ENCODE measurements around the gene BSN.

BSN gene

DNA sequence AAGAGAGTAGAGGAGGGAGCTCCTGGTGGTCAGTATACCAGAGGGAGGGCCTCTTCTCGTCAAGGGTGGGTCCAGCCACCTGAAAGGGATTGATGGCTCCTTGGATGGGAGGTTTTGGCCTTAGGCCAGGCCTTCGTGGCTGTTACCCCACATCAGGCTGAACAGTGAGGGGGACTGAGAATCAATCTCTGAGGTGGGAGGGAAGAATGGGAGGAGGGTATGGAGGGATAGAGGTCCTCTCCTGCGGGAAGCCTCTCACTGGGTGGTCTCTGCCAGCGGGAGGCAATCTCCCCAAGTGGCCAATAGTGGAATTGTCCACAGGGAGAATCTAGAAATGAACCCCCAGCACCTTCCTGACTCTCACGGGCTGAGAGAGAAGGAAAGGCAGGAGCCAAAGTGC is 53.5 kb downstream of the BSN start:
- H3K4me3 ChIP-seq (ENCODE audit: control insufficient read depth, low read depth, low read length): no peak overlapping the region
- DNase-seq (ENCODE audit: low read depth): no peak
- TF ChIP-seq, protein P1, sequence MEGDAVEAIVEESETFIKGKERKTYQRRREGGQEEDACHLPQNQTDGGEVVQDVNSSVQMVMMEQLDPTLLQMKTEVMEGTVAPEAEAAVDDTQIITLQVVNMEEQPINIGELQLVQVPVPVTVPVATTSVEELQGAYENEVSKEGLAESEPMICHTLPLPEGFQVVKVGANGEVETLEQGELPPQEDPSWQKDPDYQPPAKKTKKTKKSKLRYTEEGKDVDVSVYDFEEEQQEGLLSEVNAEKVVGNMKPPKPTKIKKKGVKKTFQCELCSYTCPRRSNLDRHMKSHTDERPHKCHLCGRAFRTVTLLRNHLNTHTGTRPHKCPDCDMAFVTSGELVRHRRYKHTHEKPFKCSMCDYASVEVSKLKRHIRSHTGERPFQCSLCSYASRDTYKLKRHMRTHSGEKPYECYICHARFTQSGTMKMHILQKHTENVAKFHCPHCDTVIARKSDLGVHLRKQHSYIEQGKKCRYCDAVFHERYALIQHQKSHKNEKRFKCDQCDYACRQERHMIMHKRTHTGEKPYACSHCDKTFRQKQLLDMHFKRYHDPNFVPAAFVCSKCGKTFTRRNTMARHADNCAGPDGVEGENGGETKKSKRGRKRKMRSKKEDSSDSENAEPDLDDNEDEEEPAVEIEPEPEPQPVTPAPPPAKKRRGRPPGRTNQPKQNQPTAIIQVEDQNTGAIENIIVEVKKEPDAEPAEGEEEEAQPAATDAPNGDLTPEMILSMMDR (conservative IDR thresholded peaks at IDR 0.05; ENCODE audit: control insufficient read depth, insufficient read depth, low read depth, low read length): peak; percentile 37

DNA sequence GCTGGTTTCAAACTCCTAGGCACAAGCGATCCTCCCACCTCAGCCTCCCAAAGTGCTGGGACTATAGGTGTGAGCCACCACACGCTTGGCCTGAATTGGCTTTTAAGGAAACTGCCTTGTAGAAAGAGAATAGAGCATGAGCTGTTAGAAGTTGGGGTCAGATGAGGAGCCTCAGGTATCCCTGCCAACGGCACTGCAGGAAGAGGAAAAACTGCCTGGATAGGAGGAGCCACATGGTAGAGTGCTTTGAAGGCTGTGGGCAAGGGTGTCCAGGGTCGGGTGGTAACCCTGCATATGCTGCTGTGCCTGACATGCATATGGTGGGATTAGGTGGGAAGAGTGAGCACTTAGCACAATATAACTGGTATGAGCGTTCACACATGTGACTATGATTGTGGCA is 55.0 kb downstream of the BSN start:
- TF ChIP-seq, protein P1 (conservative IDR thresholded peaks at IDR 0.05; ENCODE audit: control insufficient read depth, insufficient read depth, low read depth, low read length): no peak
- H3K4me3 ChIP-seq (ENCODE audit: control insufficient read depth, low read depth, low read length): no peak overlapping the region
- DNase-seq (ENCODE audit: low read depth): no peak

DNA sequence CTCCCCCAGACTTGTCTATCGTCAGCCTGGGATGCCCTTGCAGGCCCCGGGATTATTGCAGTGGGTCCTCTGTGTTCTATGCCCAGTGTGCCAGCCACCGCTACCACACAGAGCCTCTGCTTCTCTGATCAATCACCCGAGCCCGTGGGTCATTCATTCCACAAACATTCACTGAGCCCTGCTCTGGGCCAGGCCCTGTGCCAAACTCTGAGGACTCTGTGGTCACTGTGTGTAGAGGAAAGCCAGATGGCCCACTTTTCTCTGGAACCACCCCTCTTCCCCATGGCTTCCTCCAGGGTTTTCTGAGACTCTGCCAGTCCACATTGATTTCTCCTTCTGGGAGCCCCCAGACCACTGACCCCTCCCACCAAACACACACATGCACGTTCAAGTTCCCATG is 55.5 kb downstream of the BSN start:
- H3K4me3 ChIP-seq (ENCODE audit: control insufficient read depth, low read depth, low read length): no peak overlapping the region
- no peak for DNase-seq (ENCODE audit: low read depth)
- TF ChIP-seq, protein P1 (conservative IDR thresholded peaks at IDR 0.05; ENCODE audit: control insufficient read depth, insufficient read depth, low read depth, low read length): no peak

GRCh38 chr3:49610666-49611280 is 56.5 kb downstream of the BSN start:
- H3K4me3 ChIP-seq (ENCODE audit: control insufficient read depth, low read depth, low read length): no peak overlapping the region
- TF ChIP-seq, protein P1 (conservative IDR thresholded peaks at IDR 0.05; ENCODE audit: control insufficient read depth, insufficient read depth, low read depth, low read length): no peak
- no peak for DNase-seq (ENCODE audit: low read depth)

GRCh38 chr3:49611291-49611690 is 57.0 kb downstream of the BSN start:
- no peak for DNase-seq (ENCODE audit: low read depth)
- TF ChIP-seq, protein P1 (conservative IDR thresholded peaks at IDR 0.05; ENCODE audit: control insufficient read depth, insufficient read depth, low read depth, low read length): no peak
- H3K4me3 ChIP-seq (ENCODE audit: control insufficient read depth, low read depth, low read length): no peak overlapping the region

- peak; percentile 32 for DNase-seq (ENCODE audit: low read depth)
- TF ChIP-seq, protein P1 (conservative IDR thresholded peaks at IDR 0.05; ENCODE audit: control insufficient read depth, insufficient read depth, low read depth, low read length): no peak
- H3K4me3 ChIP-seq (ENCODE audit: control insufficient read depth, low read depth, low read length): no peak overlapping the region
Observed at GRCh38 chr3:49611719-49612118, 57.4 kb downstream of the BSN start.

DNA sequence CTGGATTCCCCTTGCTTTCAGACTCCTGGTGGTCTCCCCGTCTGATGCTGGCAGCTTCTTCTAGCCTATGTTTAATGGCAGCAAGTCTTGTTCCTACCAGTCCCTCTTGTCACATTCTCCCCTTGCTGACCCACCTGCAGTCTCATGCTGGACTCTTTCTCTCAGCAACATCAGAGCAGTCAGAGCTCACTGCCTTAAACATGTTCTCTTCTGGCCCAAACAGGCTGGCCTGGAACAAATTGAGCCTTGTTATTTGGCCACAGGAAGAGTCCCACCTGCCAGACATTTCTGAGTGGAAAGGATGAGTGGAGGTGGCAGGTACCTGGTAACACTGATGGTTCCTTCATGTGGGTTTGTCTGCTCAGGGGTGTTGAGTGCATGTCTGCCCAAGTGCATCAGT is 60.7 kb downstream of the BSN start:
- H3K4me3 ChIP-seq (ENCODE audit: control insufficient read depth, low read depth, low read length): no peak overlapping the region
- DNase-seq (ENCODE audit: low read depth): no peak
- TF ChIP-seq, protein P1 (conservative IDR thresholded peaks at IDR 0.05; ENCODE audit: control insufficient read depth, insufficient read depth, low read depth, low read length): no peak

All from fibroblast of mammary gland (primary cell).